ENCODE measurements around the gene CPA3.

The CPA3 gene

GRCh38 chr3:148856384-148856783, 8.7 kb upstream of the CPA3 start (continued):
- TF ChIP-seq HIC1 (tag by site-specific recombination; IDR thresholded peaks at IDR 0.05) (no peak), KLF9 (tag by site-specific recombination; IDR thresholded peaks at IDR 0.05; ENCODE audit: low read depth) (no peak), ZNF114 (tag by site-specific recombination; IDR thresholded peaks at IDR 0.05) (no peak), CTCF (tag by site-specific recombination; IDR thresholded peaks at IDR 0.05) (no peak), KLF16 (tag by site-specific recombination; IDR thresholded peaks at IDR 0.05) (no peak), GLI4 (tag by site-specific recombination; IDR thresholded peaks at IDR 0.05) (no peak), ZNF211 (tag by site-specific recombination; IDR thresholded peaks at IDR 0.05; ENCODE audit: low read depth) (no peak), HOXC10 (CRISPR knock-in tag; IDR thresholded peaks at IDR 0.05) (no peak), GLIS2 (tag by site-specific recombination; IDR thresholded peaks at IDR 0.05) (no peak)

- H3K4me3 ChIP-seq (ENCODE audit: low read depth, low read length) = no peak overlapping the region
- no peaks in the 10 kb centered on the region for H3K9me3 ChIP-seq (ENCODE audit: control insufficient read depth, insufficient read depth, low read depth, low read length)
- POLR2A ChIA-PET = no interaction called here
- no peak overlapping the region for H3K27ac ChIP-seq (ENCODE audit: extremely low read depth, low read depth, low read length)
- H3K36me3 ChIP-seq (ENCODE audit: control insufficient read depth in 2 of 2, insufficient read depth in 1 of 2, low read length in 2 of 2) = no peaks in the 10 kb centered on the region
- no peaks in the 10 kb centered on the region for H3K4me1 ChIP-seq (ENCODE audit: control insufficient read depth, insufficient read depth, low read length)
- TF ChIP-seq ZNF558 (tag by site-specific recombination; IDR thresholded peaks at IDR 0.05) (no peak), ZNF473 (tag by site-specific recombination; IDR thresholded peaks at IDR 0.05) (no peak), ZNF843 (tag by site-specific recombination; IDR thresholded peaks at IDR 0.05) (no peak), ZNF670 (tag by site-specific recombination; IDR thresholded peaks at IDR 0.05; ENCODE audit: low read depth) (no peak), GFI1B (tag by site-specific recombination; IDR thresholded peaks at IDR 0.05) (no peak), HIC1 (tag by site-specific recombination; IDR thresholded peaks at IDR 0.05) (no peak), ZNF514 (tag by site-specific recombination; IDR thresholded peaks at IDR 0.05) (no peak), ZFP3 (tag by site-specific recombination; IDR thresholded peaks at IDR 0.05; ENCODE audit: low read depth) (no peak), ZNF623 (tag by site-specific recombination; IDR thresholded peaks at IDR 0.05) (no peak)
- TF ChIP-seq, protein P1, sequence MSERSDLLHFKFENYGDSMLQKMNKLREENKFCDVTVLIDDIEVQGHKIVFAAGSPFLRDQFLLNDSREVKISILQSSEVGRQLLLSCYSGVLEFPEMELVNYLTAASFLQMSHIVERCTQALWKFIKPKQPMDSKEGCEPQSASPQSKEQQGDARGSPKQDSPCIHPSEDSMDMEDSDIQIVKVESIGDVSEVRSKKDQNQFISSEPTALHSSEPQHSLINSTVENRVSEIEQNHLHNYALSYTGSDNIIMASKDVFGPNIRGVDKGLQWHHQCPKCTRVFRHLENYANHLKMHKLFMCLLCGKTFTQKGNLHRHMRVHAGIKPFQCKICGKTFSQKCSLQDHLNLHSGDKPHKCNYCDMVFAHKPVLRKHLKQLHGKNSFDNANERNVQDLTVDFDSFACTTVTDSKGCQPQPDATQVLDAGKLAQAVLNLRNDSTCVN (tag by site-specific recombination; optimal IDR thresholded peaks at IDR 0.05) = no peak
- CTCF ChIA-PET = interaction anchor here (0.9 to 7.4 kb wide), 5 partner anchors 87 to 146 kb away, joined by 3 to 115 read pairs (median 5); no protein-coding TSS in a partner anchor
These were observed 7.8 kb upstream of the CPA3 start for GRCh38 chr3:148857316-148857715.
